ENCODE measurements around the gene CYP27B1.
"Not testable (repeated sequence)": the region's sequence is repeated elsewhere in the genome, so short reads cannot be mapped to it uniquely, and the experiment has no call there.

Gene CYP27B1

DNA sequence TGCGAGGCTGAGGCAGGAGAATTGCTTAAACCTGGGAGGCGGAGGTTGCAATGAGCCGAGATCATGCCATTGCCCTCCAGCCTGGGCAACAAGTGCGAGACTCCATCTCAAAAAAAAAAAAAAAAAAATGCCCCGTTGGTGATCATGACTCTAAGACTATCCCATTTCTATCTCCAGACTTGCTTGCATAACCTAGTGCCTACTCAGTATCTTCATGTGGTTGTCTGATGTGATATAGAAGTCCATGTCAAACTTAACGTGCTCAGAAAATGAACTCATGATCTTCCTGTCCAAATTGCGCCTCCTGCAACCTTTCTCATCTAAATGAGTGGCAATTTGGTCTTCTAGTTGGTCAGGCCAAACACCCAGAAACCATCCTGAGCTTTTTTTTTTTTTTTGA, 11.0 kb upstream of the CYP27B1 start:
- no peak for TF ChIP-seq ZNF274 (IDR thresholded peaks at IDR 0.05; ENCODE audit: low read depth, low read length)

DNA sequence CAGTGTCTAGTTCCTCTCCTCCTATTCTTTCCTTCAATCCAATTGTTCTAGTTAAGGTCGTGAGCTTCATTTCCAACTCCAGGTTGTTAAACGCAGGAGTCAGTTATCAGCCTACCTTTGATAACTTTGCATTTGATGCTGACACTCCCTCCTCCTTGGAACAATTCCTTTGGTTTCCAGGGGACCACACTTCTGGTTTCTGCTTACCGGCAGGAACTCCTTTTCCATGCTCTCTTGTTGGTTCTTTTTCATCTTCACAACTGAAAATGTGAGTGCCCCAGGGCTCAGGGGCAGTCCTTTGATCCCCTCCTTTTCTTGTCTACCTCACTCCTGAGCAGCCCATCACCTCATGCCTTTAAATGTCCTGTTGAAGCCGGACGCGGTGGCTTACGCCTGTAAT, 10.5 kb upstream of the CYP27B1 start:
- H3K4me3 ChIP-seq (ENCODE audit: low read length), result no peak overlapping the region
- TF ChIP-seq ZNF274 (IDR thresholded peaks at IDR 0.05; ENCODE audit: low read depth, low read length), result no peak

More for the DNA sequence above, 11.0 kb upstream of the CYP27B1 start:
- no peak overlapping the region for H3K4me3 ChIP-seq (ENCODE audit: low read length)

DNA sequence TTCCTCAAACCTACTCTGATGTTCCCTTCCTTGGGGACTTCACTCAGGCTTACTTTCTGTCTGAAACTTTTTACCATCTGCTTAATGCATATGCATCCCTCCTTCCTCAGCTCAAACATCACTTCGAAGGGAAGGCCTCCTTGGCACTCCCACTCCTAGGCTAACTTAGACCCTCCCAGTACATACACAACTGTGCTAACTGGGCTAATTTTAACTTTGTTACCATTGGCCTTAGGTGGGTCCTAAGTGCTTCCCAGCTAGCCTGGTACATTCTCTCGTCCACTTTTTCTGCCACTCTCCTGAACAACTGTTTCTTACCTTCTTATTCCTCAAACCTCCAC, 9.3 kb upstream of the CYP27B1 start:
- TF ChIP-seq ZNF274 (IDR thresholded peaks at IDR 0.05; ENCODE audit: low read depth, low read length), result no peak
- no peak overlapping the region for H3K4me3 ChIP-seq (ENCODE audit: low read length)

DNA sequence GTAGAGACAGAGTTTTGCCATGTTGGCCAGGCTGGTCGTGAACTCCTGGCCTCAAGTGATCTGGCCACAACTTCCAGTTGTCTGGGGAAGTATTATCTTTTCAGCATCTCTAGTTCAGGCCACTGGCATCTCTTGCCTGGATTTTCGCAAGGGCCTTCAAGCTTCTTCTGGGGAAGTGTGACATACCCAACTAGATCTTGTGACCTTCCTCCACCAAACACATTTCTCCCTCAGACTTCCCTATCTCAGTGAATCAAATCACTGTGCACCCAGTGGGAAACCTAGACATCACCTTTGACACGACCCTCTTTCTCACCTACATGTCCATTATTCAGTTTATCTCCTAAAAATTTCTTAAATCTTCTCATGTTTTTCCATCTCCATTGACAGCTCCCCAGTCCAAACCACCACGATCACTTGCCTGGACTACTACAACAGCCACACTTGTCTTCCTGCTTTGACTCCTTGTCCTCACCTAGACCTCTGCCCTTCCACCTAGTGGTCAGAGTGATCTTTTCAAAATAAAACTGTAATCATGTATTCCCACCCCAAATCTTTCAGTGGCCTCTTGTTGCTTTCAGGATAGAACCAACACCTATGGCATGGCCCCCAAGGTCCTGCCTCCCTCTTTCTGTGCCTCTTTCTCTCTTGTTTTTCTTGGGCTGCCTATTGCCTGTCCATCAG, 8.8 kb upstream of the CYP27B1 start:
- H3K4me3 ChIP-seq (ENCODE audit: low read length), result no peak overlapping the region

DNA sequence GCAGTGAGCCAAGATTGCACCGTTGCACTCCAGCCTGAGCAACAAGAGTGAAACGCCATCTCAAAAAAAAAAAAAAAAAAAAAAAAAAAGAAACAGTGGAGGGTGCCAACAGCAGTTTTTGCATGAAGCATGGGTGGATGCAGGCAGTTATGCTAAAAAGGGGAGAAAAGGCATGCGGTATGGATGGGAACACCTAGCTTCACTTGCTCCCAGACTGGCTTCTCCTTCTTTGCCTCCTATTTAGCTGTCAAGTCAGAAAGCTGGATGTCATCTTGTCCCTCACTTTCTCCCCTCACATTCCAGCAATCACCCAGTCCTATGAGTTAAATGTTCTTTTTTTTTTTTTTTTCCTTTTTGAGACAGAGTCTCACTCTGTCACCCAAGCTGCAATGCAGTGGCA, 8.2 kb upstream of the CYP27B1 start:
- H3K4me3 ChIP-seq (ENCODE audit: low read length), result no peak overlapping the region
- TF ChIP-seq ZNF274 (IDR thresholded peaks at IDR 0.05; ENCODE audit: low read depth, low read length), result no peak

More for the DNA sequence above, 8.8 kb upstream of the CYP27B1 start:
- no peak for TF ChIP-seq ZNF274 (IDR thresholded peaks at IDR 0.05; ENCODE audit: low read depth, low read length)

DNA sequence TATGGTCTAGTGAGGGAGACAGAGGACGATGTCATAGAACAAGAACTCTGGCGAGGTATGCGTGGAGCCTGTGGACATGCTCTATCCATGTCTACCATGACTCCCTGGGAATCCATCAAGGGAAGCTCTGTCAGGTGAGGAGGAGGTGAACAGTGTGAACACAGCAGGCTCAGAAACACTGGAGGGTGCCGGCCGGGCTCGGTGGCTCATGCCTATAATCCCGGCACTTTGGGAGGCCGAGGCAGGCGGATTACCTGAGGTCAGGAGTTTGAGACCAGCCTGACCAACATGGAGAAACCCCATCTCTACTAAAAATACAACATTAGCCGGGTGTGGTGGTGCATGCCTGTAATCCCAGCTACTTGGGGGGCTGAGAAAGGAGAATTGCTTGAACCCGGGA, 7.8 kb upstream of the CYP27B1 start:
- not testable (repeated sequence) for H3K4me3 ChIP-seq (ENCODE audit: low read length)

DNA sequence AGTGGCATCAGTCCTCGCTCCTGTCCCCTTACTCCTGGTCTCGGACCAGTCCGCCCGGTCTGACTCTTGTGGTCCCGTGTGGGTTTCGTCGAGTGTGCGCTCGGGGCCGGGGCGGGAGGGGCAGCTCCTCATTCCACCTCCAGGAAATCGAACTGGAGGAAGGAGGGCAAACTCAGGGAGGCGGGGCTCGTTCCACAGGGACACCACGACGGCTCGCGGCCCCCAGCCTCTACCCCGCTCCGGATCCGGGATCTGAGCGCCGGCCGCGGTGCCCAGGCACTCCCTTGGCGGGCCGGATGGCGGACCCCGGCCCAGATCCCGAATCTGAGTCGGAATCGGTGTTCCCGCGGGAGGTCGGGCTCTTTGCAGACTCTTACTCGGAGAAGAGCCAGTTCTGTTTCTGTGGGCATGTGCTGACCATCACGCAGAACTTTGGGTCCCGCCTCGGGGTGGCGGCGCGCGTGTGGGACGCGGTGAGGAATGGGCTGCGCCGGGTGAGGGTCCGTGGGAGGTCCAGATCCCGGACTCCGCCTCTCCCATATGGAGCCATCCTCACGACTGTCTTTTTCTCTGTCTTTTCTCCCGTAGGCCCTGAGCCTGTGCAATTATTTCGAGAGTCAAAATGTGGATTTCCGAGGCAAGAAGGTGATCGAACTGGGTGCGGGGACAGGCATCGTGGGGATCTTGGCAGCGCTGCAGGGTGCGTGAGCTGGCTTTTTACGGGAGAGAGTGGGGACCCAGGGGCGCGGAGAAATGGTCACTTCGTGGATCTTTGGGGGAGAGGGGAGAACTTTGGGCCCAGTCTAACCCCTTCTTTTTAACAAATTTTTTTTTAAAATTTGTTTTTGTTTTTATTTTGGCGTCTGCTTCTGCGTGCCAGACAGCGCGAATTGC, 5.8 kb upstream of the CYP27B1 start, which contains the start of gene EEF1AKMT3:
TSS of gene EEF1AKMT3 (plus strand) at position 186 of the 894 bp plus-strand sequence. CDS start at position 297, 111 bp downstream.
- H3K4me3 ChIP-seq (ENCODE audit: low read length), result peak within 1 kb of the TSS; percentile 66
- no peak for TF ChIP-seq ZNF274 (IDR thresholded peaks at IDR 0.05; ENCODE audit: low read depth, low read length)

DNA sequence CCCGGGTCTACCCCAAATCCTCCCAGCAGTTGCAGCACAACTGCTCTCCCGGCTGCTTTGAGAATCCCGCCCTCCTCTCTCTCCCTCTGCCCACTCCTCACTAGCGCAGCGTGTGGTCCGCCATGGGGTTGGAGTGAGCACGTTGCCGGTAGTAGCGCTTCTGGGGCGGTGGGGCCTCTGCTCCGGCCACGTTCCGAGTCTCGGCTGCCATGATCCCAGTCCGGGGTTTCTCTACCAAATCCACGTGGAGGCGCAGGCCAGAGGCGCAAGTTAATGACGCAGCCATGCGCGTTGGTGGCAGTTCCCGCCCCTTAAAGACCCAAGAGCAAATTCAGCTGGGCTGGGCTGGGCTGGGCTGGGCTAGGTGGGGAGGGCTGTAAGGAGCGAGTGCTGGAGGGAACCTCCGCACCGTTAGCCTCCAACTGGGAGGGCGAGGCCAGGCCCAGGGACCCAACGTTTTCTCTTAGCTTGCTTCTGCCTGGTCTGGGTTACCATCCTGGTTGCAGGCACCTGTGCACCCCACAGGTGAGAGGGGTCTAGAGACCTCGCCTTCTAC, 5.1 kb upstream of the CYP27B1 start, which contains the start of gene METTL1:
TSS of gene METTL1 (minus strand) at position 233 of the 556 bp plus-strand sequence. CDS start at position 211, 22 bp downstream.
- no peak for TF ChIP-seq ZNF274 (IDR thresholded peaks at IDR 0.05; ENCODE audit: low read depth, low read length)
- H3K4me3 ChIP-seq (ENCODE audit: low read length), result peak within 1 kb of the TSS; percentile 66

DNA sequence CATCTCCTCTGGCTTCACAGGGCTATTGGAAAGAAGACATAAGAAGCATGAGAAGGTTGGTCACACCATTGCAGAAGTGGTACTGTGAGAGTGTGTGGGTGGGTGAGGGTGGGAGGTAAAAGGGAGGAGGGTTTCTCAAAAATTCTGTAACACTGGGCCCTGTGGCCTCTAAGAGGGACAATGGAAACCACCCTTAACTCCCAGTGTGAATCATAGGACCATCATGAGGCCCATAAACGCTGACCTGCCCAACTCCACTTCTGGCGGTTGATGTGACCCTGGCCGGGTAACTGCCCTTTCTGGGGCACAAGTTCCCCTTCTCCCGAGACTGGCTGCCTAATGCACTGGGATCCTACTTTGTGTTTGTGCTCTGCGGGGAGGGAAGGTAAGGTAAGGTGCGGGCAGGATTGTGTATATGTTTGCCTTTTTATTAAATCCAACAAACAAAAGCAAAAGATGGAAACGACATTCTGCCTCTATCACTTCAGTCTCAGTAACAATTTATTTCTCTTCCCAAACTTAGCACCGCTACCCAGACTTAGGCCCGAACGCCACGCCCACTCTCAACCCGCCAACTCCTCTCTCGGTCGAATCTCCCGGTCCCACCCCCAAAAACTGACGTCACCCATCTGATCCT, 4.5 kb upstream of the CYP27B1 start:
- no peak for TF ChIP-seq ZNF274 (IDR thresholded peaks at IDR 0.05; ENCODE audit: low read depth, low read length)

DNA sequence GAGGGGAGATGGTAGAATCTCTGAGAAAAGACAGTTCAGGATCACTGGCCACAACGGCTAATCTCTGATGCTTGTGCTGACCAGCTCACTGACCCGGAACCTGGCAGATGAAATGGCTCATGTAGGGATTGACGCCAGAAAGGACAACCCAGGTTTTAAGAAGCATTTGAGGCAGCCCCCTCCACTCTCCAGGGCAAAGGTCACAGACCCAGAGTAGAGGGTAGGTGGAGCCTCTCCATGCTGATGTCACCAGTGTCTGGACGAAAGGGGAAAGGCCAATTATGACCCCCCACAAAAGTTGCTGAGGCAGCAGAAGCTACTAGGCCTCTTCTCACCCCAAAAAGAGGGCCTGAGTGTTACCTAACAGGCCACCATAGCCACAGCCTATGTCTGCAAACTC, 3.9 kb upstream of the CYP27B1 start:
- no peak for TF ChIP-seq ZNF274 (IDR thresholded peaks at IDR 0.05; ENCODE audit: low read depth, low read length)
- no peak overlapping the region; the same call in 1 of the 2 replicates for H3K4me3 ChIP-seq (ENCODE audit: low read length)

More for the DNA sequence above, 4.5 kb upstream of the CYP27B1 start:
- peak overlapping the region; percentile 66 for H3K4me3 ChIP-seq (ENCODE audit: low read length)

DNA sequence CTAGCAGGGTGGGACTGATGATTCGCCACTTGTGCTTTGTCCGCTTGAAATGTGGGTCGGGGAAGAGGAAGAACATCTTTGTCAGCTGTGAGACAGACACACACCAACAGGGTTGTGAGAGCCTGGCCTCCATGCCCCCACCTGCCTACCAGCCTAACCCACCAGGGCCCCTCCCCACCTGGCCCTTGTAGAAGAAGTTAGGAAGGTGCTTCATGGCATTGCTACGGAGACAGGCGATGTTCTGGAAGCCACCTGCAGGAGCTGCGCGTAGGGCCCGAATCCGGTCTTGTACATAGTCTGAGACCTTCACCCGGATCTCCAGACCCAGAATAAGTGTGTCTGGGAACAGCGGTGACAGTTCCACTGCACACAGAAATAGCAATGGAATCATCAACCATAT, 2.7 kb upstream of the CYP27B1 start:
- no peak for TF ChIP-seq ZNF274 (IDR thresholded peaks at IDR 0.05; ENCODE audit: low read depth, low read length)

DNA sequence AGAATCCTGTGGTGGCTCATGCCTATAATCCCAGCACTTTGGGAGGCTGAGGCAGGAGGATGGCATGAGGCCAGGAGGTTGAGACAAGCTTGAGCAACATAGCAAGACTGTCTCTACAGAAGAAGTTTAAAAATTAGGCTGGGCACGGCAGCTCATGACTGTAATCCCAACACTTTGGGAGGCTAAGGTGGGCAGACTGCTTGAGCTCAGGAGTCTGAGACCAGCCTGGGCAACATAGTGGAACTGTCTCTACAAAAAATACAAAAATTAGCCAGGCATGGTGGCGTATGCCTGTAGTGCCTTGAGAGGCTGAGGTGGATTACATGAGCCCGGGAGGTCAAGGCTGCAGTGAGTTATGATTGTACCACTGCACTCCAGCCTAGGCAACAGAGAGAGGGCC, 998 bp upstream of the CYP27B1 start:
- TF ChIP-seq ZNF274 (IDR thresholded peaks at IDR 0.05; ENCODE audit: low read depth, low read length), result no peak
- no peak overlapping the region for H3K4me3 ChIP-seq (ENCODE audit: low read length)

More for the DNA sequence above, 2.7 kb upstream of the CYP27B1 start:
- H3K4me3 ChIP-seq (ENCODE audit: low read length), result no peak overlapping the region

DNA sequence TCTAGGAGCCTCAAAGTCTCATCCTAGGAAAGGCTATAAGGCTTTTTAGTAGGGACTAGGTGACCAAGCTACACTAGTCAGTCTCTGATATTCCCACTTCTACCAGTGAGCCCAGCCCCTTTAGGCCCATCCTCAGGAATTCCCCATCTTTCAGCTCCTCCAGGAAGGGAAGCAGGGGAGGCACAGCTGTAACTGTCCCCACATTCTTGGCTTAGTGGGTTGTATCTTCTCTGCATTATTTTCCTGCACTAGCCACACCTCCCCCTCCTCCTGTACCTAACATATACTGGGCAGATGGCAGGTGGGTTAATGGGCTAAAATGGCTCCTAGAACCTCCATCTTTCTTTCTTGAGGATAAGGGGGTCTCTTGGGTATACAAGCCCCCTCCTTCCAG, 424 bp upstream of the CYP27B1 start:
- no peak overlapping the region for H3K4me3 ChIP-seq (ENCODE audit: low read length)
- TF ChIP-seq ZNF274 (IDR thresholded peaks at IDR 0.05; ENCODE audit: low read depth, low read length), result no peak

Data from GM08714 (cell line).